Activated T-cell treated with anti-CD3 and anti-CD28 coated beads, Interleukin-2, amount 50 U/mL, for 48 hours (primary cell): ENCODE data around the gene KCNN3.

Experiments used
- DNase-seq, 2 experiments: peaks; one replicate each; pipeline ENCODE4 v3.0.0-alpha.2; 2020

Gene KCNN3

GRCh38 chr1:154769193-154769895 is 100.7 kb downstream of the KCNN3 start:
- DNase-seq, result no peak

GRCh38 chr1:154768456-154769125 is 101.5 kb downstream of the KCNN3 start:
- no peak for DNase-seq

GRCh38 chr1:154767315-154768240 is 102.5 kb downstream of the KCNN3 start:
- DNase-seq, result no peak

- no peak for DNase-seq
These were observed 104.1 kb downstream of the KCNN3 start for GRCh38 chr1:154765970-154766369.

GRCh38 chr1:154764773-154765172 is 105.3 kb downstream of the KCNN3 start:
- no peak for DNase-seq

- no peak for DNase-seq
These were observed 105.9 kb downstream of the KCNN3 start for GRCh38 chr1:154764181-154764580.

- DNase-seq, result peak; percentile 87 to 91
These were observed 109.6 kb downstream of the KCNN3 start for GRCh38 chr1:154760469-154760933.

GRCh38 chr1:154759793-154760192 is 110.3 kb downstream of the KCNN3 start:
- no peak for DNase-seq

- DNase-seq, result peak; percentile 77 to 79
These were observed 110.9 kb downstream of the KCNN3 start for GRCh38 chr1:154759196-154759595.

- peak in 1 of 2 experiments; percentile 24 for DNase-seq
These were observed 111.7 kb downstream of the KCNN3 start for GRCh38 chr1:154758346-154758745.

- peak; percentile 14 to 22 for DNase-seq
These were observed 113.1 kb downstream of the KCNN3 start for GRCh38 chr1:154756793-154757548.

- peak in 1 of 2 experiments; percentile 44 for DNase-seq
These were observed 114.0 kb downstream of the KCNN3 start for GRCh38 chr1:154755858-154756730.

- DNase-seq, result peak in 1 of 2 experiments; percentile 14
These were observed 116.7 kb downstream of the KCNN3 start for GRCh38 chr1:154753426-154753825.

GRCh38 chr1:154752273-154753030 is 117.6 kb downstream of the KCNN3 start:
- DNase-seq, result peak in 1 of 2 experiments; percentile 35

GRCh38 chr1:154751690-154752089 is 118.4 kb downstream of the KCNN3 start:
- peak in 1 of 2 experiments; percentile 43 for DNase-seq

- peak in 1 of 2 experiments; percentile 32 for DNase-seq
These were observed 119.1 kb downstream of the KCNN3 start for GRCh38 chr1:154750681-154751665.

- DNase-seq, result peak; percentile 70 to 75
These were observed 120.9 kb downstream of the KCNN3 start for GRCh38 chr1:154749078-154749760.

- DNase-seq, result no peak
These were observed 121.7 kb downstream of the KCNN3 start for GRCh38 chr1:154748405-154748775.
